Vagina (tissue), 2 donors: ENCODE data around the gene CHRNA5. TPM values are rescaled to one million over a fixed set of nuclear protein-coding genes. Genes with fewer than 3 reads are reported as not detected.

Source experiments
- DNase-seq, 2 donors: peaks; one replicate each; pipeline ENCODE4 v3.0.0-alpha.2; 2017; ENCODE audit errors: extremely low spot score in 2 of 2
- H3K27ac ChIP-seq: fragments of 200-600 bp; sonication (generic); one replicate; pipeline ENCODE4 v1.5.1; 2019
- H3K27me3 ChIP-seq: fragments of 200-600 bp; sonication (generic); one replicate; pipeline ENCODE4 v1.5.1; 2019
- H3K36me3 ChIP-seq, 2 donors: fragments of 200-600 bp; sonication (generic); one replicate each; pipeline ENCODE4 v1.5.1; 2017 to 2019
- H3K4me1 ChIP-seq: fragments of 200-600 bp; sonication (generic); one replicate; pipeline ENCODE4 v1.5.1; 2019
- H3K4me3 ChIP-seq, 2 donors: fragments of 200-600 bp; sonication (generic); 1 replicate in 1 of 2; 2 replicates in 1 of 2; pipeline ENCODE4 v1.5.1; 2016 to 2019
- H3K9me3 ChIP-seq: fragments of 200-600 bp; sonication (generic); one replicate; pipeline ENCODE4 v1.5.1; 2019
- CTCF ChIP-seq, 3 experiments: fragments of 450-650 bp in 2 of 3; fragments of 200-600 bp in 1 of 3; sonication (generic) in 1 of 3; IDR thresholded peaks; one replicate each; pipeline ENCODE4 v1.5.1; 2017 to 2019; ENCODE audit warnings: antibody characterized with exemption in 3 of 3, mild to moderate bottlenecking in 2 of 3, moderate library complexity in 2 of 3
- POLR2A ChIP-seq, 2 donors: fragments of 450-650 bp; IDR thresholded peaks; one replicate each; pipeline ENCODE4 v1.6.1; 2017; ENCODE audit warnings: antibody characterized with exemption in 2 of 2, mild to moderate bottlenecking in 2 of 2, moderate library complexity in 2 of 2
- POLR2AphosphoS5 ChIP-seq, 2 donors: sonication (generic); formaldehyde crosslinking; IDR thresholded peaks; one replicate each; pipeline ENCODE4 v1.9.0; 2017; ENCODE audit warnings: antibody characterized with exemption in 2 of 2, mild to moderate bottlenecking in 2 of 2, low read depth in 1 of 2; ENCODE audit not compliant: insufficient read depth in 1 of 2
- intact Hi-C: fragments of 100-400 bp; cut with DNase I; formaldehyde crosslinking; loops from one replicate; pipeline ENCODE4 v1.15.1; 2023
- total RNA-seq: library from RNA; depleted of rRNA; stranded (reverse); fragments of >200 nt; gene quantifications from one replicate; pipeline ENCODE4 v1.2.3, GENCODE V29; 2016

The CHRNA5 gene
- total RNA-seq, 1 donor from 2014 or later, result 8.8 TPM

GRCh38 chr15:78574944-78575343, 9.6 kb downstream of the CHRNA5 start:
- no peaks in the 10 kb centered on the region for H3K36me3 ChIP-seq
- no peaks in the 10 kb centered on the region for H3K9me3 ChIP-seq
- no peaks in the 10 kb centered on the region for H3K4me1 ChIP-seq
- no peak overlapping the region for H3K27ac ChIP-seq
- intact Hi-C loops, result no loop called here
- no peaks in the 10 kb centered on the region for H3K27me3 ChIP-seq
- no peak overlapping the region for H3K4me3 ChIP-seq
- TF ChIP-seq CTCF (IDR thresholded peaks at IDR 0.05), result no peak
- no peak for TF ChIP-seq POLR2AphosphoS5 (IDR thresholded peaks at IDR 0.05; ENCODE audit: insufficient read depth in 1 of 2, low read depth in 1 of 2)
- TF ChIP-seq POLR2A (IDR thresholded peaks at IDR 0.05), result no peak
- no peak for DNase-seq

GRCh38 chr15:78597583-78597982, 32.3 kb downstream of the CHRNA5 start:
- Histone ChIP-seq H3K27me3 (no peaks in the 10 kb centered on the region), H3K4me3 (no peak overlapping the region), H3K27ac (no peak overlapping the region), H3K4me1 (no peaks in the 10 kb centered on the region), H3K9me3 (no peaks in the 10 kb centered on the region), H3K36me3 (no peaks in the 10 kb centered on the region)
- TF ChIP-seq POLR2AphosphoS5 (IDR thresholded peaks at IDR 0.05; ENCODE audit: insufficient read depth in 1 of 2, low read depth in 1 of 2) (no peak), CTCF (IDR thresholded peaks at IDR 0.05) (no peak)
- DNase-seq, result no peak
- intact Hi-C loops, result no loop called here

- intact Hi-C loops, result no loop called here
- Histone ChIP-seq H3K27ac (no peak overlapping the region), H3K36me3 (no peaks in the 10 kb centered on the region), H3K4me1 (no peaks in the 10 kb centered on the region), H3K4me3 (no peak overlapping the region), H3K27me3 (no peaks in the 10 kb centered on the region), H3K9me3 (no peaks in the 10 kb centered on the region)
- TF ChIP-seq POLR2AphosphoS5 (IDR thresholded peaks at IDR 0.05; ENCODE audit: insufficient read depth in 1 of 2, low read depth in 1 of 2) (no peak), POLR2A (IDR thresholded peaks at IDR 0.05) (no peak), CTCF (IDR thresholded peaks at IDR 0.05) (no peak)
- no peak for DNase-seq
Observed at GRCh38 chr15:78598348-78598747, 33.0 kb downstream of the CHRNA5 start.

GRCh38 chr15:78599189-78599588, 33.9 kb downstream of the CHRNA5 start:
- Histone ChIP-seq H3K9me3 (no peaks in the 10 kb centered on the region), H3K27me3 (no peaks in the 10 kb centered on the region), H3K36me3 (no peaks in the 10 kb centered on the region), H3K4me1 (no peaks in the 10 kb centered on the region), H3K4me3 (no peak overlapping the region), H3K27ac (no peak overlapping the region)
- no peak for DNase-seq
- intact Hi-C loops, result no loop called here
- TF ChIP-seq POLR2AphosphoS5 (IDR thresholded peaks at IDR 0.05; ENCODE audit: insufficient read depth in 1 of 2, low read depth in 1 of 2), result no peak
- no peak for TF ChIP-seq POLR2A (IDR thresholded peaks at IDR 0.05)
- no peak for TF ChIP-seq CTCF (IDR thresholded peaks at IDR 0.05)

GRCh38 chr15:78603467-78603866, 38.1 kb downstream of the CHRNA5 start:
- H3K9me3 ChIP-seq, result no peaks in the 10 kb centered on the region
- no peaks in the 10 kb centered on the region for H3K4me1 ChIP-seq
- no peak for TF ChIP-seq POLR2AphosphoS5 (IDR thresholded peaks at IDR 0.05; ENCODE audit: insufficient read depth in 1 of 2, low read depth in 1 of 2)
- no peak for TF ChIP-seq CTCF (IDR thresholded peaks at IDR 0.05)
- TF ChIP-seq POLR2A (IDR thresholded peaks at IDR 0.05), result no peak
- no peak overlapping the region for H3K4me3 ChIP-seq
- DNase-seq, result no peak
- intact Hi-C loops, result no loop called here
- H3K27me3 ChIP-seq, result no peaks in the 10 kb centered on the region
- no peak overlapping the region for H3K27ac ChIP-seq
- no peaks in the 10 kb centered on the region for H3K36me3 ChIP-seq
